Adrenal gland (tissue), 12 donors: Measurements from ENCODE around the gene RNF25. TPM values are rescaled to one million over a fixed set of nuclear protein-coding genes. Genes with fewer than 3 reads are reported as not detected.
A peak's percentile ranks its signal among the peaks of the same experiment; 100 is the strongest.

Source experiments
- DNase-seq, 7 donors: peaks; one replicate each; pipeline ENCODE4 v3.0.0-alpha.2; 2019 to 2020
- H3K27ac ChIP-seq, 5 donors: fragments of 200-600 bp; sonication (generic) in 4 of 5; 1 replicate in 3 of 5; 2 replicates in 2 of 5; pipeline versions ENCODE4 v1.5.1 to v1.8.0; 2016 to 2020; ENCODE audit warnings: mild to moderate bottlenecking in 1 of 5
- H3K27me3 ChIP-seq: fragments of 200-600 bp; 2 replicates; pipeline ENCODE4 v1.8.0; 2021
- H3K36me3 ChIP-seq, 2 donors: fragments of 200-600 bp; replicated peaks in 1 of 2; 1 replicate in 1 of 2; 2 replicates in 1 of 2; pipeline versions ENCODE4 v1.5.1 to v1.8.0; 2018 to 2022
- H3K4me1 ChIP-seq, 2 donors: fragments of 200-600 bp; replicated peaks in 1 of 2; 1 replicate in 1 of 2; 2 replicates in 1 of 2; pipeline versions ENCODE4 v1.5.1 to v1.8.0; 2018 to 2021
- H3K4me3 ChIP-seq, 4 donors: fragments of 200-600 bp; sonication (generic) in 3 of 4; one replicate each; pipeline ENCODE4 v1.5.1; 2016 to 2018
- H3K9me3 ChIP-seq, 3 donors: fragments of 200-600 bp; sonication (generic) in 1 of 3; replicated peaks in 1 of 3; 1 replicate in 2 of 3; 2 replicates in 1 of 3; pipeline versions ENCODE4 v1.5.1 to v1.8.0; 2016 to 2021
- POLR2A ChIP-seq, 2 donors: fragments of 450-650 bp; IDR thresholded peaks; one replicate each; pipeline ENCODE4 v1.6.1; 2017; ENCODE audit warnings: antibody characterized with exemption in 2 of 2, mild to moderate bottlenecking in 2 of 2, moderate library complexity in 1 of 2
- WGBS, 4 donors: extraction: QIAGEN DNeasy Blood & Tissue Kit in 2 of 4; methylation state at CpG; one replicate each; pipeline versions ENCODE4 v1.1.5 to v1.1.7; 2013 to 2017; 5-methylcytosine and 5-hydroxymethylcytosine counted together
- intact Hi-C, 2 donors: fragments of 100-400 bp; cut with DNase I; formaldehyde crosslinking; loops; one replicate each; pipeline versions ENCODE4 v1.14.1 to v1.15.0; 2022 to 2023
- polyA plus RNA-seq, 3 donors: library from polyadenylated mRNA; stranded (reverse); fragments of 200-250 nt in 2 of 3; fragments of 350-450 nt in 1 of 3; fragmentation: Illumina TruSeq in 1 of 3; extraction: RNeasy Lipid Tissue Mini Kit (QIAGEN cat#74804) in 1 of 3; gene quantifications; one replicate each; pipeline ENCODE4 v1.2.3, GENCODE V29; 2013 to 2014
- total RNA-seq, 9 donors: library from RNA; depleted of rRNA in 4 of 9; stranded (reverse); fragments of >200 nt in 4 of 9; fragments of 120-200 nt in 1 of 9; fragmentation: NEBNext Ultra II Directional in 1 of 9; extraction: Animal tissue kit (Norgen Biotek cat#: 25700) in 1 of 9; gene quantifications; one replicate each; pipeline versions ENCODE4 v1.1.0 to v1.2.4, GENCODE V29; 2013 to 2023
- TF ChIP-seq, protein P1 (sequence below), 6 experiments: fragments of 450-650 bp in 4 of 6; fragments of 200-600 bp in 2 of 6; sonication (generic) in 1 of 6; IDR thresholded peaks; 1 replicate in 5 of 6; 2 replicates in 1 of 6; pipeline versions ENCODE4 v1.5.1 to v1.8.0; 2016 to 2021; ENCODE audit warnings: antibody characterized with exemption in 6 of 6, mild to moderate bottlenecking in 2 of 6, moderate library complexity in 1 of 6
- donor health status: healthy with polysubstance abuse.
- donor health status: Bipolar disorder and iron deficiency.
- donor health status: DM: yes; HTN: yes; CAD: no.
- donor health status: DM: no; HTN: no; CAD: no.
- donor health status: DM: no; HTN: no; CAD: no.
- donor health status: DM: yes; HTN: yes; CAD: no.

The RNF25 gene
- total and polyA plus RNA-seq, 12 donors, result 19.7 to 70.4 (median 29.5) TPM

- 89 to 100% (median 94%) methylated on average over 2 of the region's 2 CpGs for WGBS, 4 donors
- H3K4me1 ChIP-seq, result peaks cover 15 to 57% of the 10 kb centered on the region in 2 donors
- no peaks in the 10 kb centered on the region for H3K36me3 ChIP-seq
- no peaks in the 10 kb centered on the region for H3K27me3 ChIP-seq
- H3K27ac ChIP-seq, result peak overlapping the region in 3 of 5 donors; percentile 3 to 93 (median 37)
- intact Hi-C loops, result loop anchor here (5.0 to 10.0 kb wide), 2 partner anchors 71 to 133 kb away; partner anchors contain the start of gene CYP27A1 (in 1 of the 2)
- no peak for TF ChIP-seq POLR2A (IDR thresholded peaks at IDR 0.05)
- TF ChIP-seq, protein P1, sequence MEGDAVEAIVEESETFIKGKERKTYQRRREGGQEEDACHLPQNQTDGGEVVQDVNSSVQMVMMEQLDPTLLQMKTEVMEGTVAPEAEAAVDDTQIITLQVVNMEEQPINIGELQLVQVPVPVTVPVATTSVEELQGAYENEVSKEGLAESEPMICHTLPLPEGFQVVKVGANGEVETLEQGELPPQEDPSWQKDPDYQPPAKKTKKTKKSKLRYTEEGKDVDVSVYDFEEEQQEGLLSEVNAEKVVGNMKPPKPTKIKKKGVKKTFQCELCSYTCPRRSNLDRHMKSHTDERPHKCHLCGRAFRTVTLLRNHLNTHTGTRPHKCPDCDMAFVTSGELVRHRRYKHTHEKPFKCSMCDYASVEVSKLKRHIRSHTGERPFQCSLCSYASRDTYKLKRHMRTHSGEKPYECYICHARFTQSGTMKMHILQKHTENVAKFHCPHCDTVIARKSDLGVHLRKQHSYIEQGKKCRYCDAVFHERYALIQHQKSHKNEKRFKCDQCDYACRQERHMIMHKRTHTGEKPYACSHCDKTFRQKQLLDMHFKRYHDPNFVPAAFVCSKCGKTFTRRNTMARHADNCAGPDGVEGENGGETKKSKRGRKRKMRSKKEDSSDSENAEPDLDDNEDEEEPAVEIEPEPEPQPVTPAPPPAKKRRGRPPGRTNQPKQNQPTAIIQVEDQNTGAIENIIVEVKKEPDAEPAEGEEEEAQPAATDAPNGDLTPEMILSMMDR (IDR thresholded peaks at IDR 0.05), result no peak
- H3K9me3 ChIP-seq, result no peaks in the 10 kb centered on the region
- H3K4me3 ChIP-seq, result no peak overlapping the region
- DNase-seq, result peak in 1 of 7 donors; percentile 35
These were observed 42.1 kb upstream of the RNF25 start for GRCh38 chr2:218713922-218714321.

DNA sequence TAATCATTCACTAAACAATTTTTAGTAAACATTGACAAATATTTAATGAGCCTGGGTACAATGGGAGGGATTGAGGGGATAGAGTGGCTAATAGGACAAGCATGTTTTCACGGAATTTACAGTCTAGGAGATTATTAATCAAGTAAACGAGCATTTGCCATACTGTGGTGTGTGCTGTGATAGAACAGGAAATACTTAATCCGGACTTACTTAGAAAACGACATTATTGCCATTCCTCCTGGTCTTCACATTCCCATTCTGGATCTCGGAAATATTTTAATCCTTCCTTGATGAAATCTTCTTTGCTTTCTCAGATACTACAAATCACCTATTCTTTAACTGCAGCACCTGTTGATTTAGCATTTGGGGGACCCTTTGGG lies 39.7 kb upstream of the RNF25 start:
- WGBS, 4 donors, result 2 to 8% (median 7%) methylated on average over 5 of the region's 5 CpGs
- TF ChIP-seq POLR2A (IDR thresholded peaks at IDR 0.05), result no peak
- TF ChIP-seq, protein P1 (IDR thresholded peaks at IDR 0.05), result no peak
- H3K4me1 ChIP-seq, result peaks cover 8 to 41% of the 10 kb centered on the region in 2 donors
- H3K27ac ChIP-seq, result peak overlapping the region; percentile 73 to 97 (median 90)
- no peak for DNase-seq
- H3K27me3 ChIP-seq, result no peaks in the 10 kb centered on the region
- H3K4me3 ChIP-seq, result peak overlapping the region in 1 of 4 donors; percentile 76
- H3K9me3 ChIP-seq, result no peaks in the 10 kb centered on the region
- H3K36me3 ChIP-seq, result no peaks in the 10 kb centered on the region
- intact Hi-C loops, result loop anchor here (5.0 to 10.0 kb wide), 2 partner anchors 73 to 136 kb away; partner anchors contain the start of gene CYP27A1 (in 1 of the 2)

GRCh38 chr2:218710687-218711549 lies 39.1 kb upstream of the RNF25 start, which contains the start of gene TTLL4:
TTLL4 (plus strand) TSS chr2:218710835; CDS start chr2:218737677, 26,842 bp downstream.
- Histone ChIP-seq H3K9me3 (no peaks in the 10 kb centered on the region), H3K27me3 (no peaks in the 10 kb centered on the region), H3K36me3 (no peaks in the 10 kb centered on the region), H3K4me1 (peaks cover 4 to 37% of the 10 kb centered on the region in 2 donors), H3K4me3 (peak within 1 kb of the TSS in 3 of 4 donors; percentile 2 to 91 (median 76)), H3K27ac (peak within 1 kb of the TSS; percentile 73 to 97 (median 90))
- TF ChIP-seq, protein P1 (IDR thresholded peaks at IDR 0.05), result peak; percentile 78 to 97 (median 88)
- TF ChIP-seq POLR2A (IDR thresholded peaks at IDR 0.05), result peak; percentile 24 to 79
- WGBS, 4 donors, result 0 to 1% (median 0%) methylated on average over 27 to 74 of the region's 74 CpGs
- intact Hi-C loops, result loop anchor here (5.0 to 10.0 kb wide), 2 partner anchors 74 to 136 kb away; partner anchors contain the start of gene CYP27A1 (in 1 of the 2)
- peak; percentile 99 for DNase-seq

GRCh38 chr2:218710334-218710686 lies 38.5 kb upstream of the RNF25 start:
- Histone ChIP-seq H3K9me3 (no peaks in the 10 kb centered on the region), H3K4me3 (peak overlapping the region in 2 of 4 donors; percentile 76 to 91), H3K36me3 (no peaks in the 10 kb centered on the region), H3K27me3 (no peaks in the 10 kb centered on the region), H3K4me1 (peaks cover 4 to 31% of the 10 kb centered on the region in 2 donors), H3K27ac (peak overlapping the region in 1 of 5 donors; percentile 97)
- no peak for DNase-seq
- TF ChIP-seq POLR2A (IDR thresholded peaks at IDR 0.05), result no peak
- TF ChIP-seq, protein P1 (IDR thresholded peaks at IDR 0.05), result no peak
- WGBS, 4 donors, result 38 to 55% (median 48%) methylated on average over 13 to 14 of the region's 14 CpGs
- intact Hi-C loops, result loop anchor here (5.0 to 10.0 kb wide), 2 partner anchors 74 to 137 kb away; partner anchors contain the start of gene CYP27A1 (in 1 of the 2)
